NCI-H187 treated with DMSO at 0.1 percent for 48 hours (cell line): ENCODE measurements around the gene PGPEP1.

Source experiments
- DNase-seq: peaks from one replicate; lab custom pipeline; 2025; lab: John Stamatoyannopoulos, UW

The PGPEP1 gene

DNA sequence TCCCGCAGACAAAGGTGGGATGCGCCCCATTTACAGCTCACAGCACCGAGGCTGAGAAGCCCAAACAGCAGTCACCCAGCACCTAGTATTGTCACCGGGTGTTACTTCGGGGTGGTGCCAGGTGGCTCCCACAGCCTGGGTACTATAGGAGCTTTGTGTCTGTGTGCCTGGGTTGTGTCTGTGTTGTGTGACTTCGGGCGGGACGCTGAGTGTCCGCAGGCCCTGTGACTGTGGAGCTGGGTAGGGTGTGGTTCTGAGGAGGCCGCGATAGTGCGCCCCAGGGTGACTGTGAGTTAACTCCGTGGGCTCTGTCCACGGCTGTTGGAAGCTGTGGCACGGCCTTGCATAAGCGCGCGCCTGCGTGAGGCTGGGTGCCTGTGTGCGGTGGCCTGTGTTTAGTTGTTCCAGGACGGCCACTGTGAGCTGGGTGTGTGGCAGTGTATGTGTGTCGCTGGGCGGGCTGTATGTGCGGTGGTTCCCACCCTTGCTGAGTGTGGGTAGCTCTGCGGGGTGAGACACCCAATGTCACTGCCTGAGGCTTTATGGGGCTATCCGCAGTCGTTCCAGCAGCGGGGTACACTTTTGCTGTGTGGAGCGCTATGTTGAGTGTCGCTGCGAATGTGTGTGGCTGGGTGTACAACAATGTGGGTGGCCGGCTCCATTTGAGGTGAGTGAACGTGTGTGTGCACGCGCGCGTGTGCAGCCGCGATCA is 78.2 kb downstream of the PGPEP1 start:
- DNase-seq: no peak

DNA sequence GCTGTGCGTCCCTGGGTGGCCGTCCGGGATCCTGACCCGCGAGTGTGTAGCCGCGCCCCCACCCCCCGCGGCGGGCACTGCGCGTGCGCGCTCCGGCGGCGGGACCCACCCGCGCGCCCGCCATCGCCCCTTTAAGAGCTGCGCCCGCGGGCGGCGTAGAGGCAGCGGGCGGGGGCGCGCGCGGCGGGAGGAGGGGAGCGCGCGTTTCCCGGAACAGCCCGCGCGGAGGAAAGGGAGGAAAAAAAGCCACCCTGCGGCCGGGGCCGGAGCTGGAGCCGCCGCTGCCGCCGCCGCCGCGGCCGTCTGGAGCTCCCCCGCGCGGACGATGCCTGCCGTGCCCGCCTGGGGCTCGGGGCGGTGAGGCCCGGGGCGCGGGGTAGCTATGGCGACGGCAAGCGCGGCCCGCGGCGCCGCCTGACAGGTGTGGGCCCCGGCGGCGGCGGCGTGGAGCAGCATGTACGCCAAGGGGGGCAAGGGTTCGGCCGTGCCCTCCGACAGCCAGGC is 78.8 kb downstream of the PGPEP1 start, which contains the start of gene SSBP4:
TSS of gene SSBP4 (plus strand) at position 204 of the 504 bp plus-strand sequence. CDS start at position 455, 251 bp downstream.
- no peak for DNase-seq
